SJSA1 (cell line): ENCODE data around the gene ABHD16A. TPM values are rescaled to one million over a fixed set of nuclear protein-coding genes. Genes with fewer than 3 reads are reported as not detected.

Experiments
- DNase-seq, 2 experiments: peaks; one replicate each; pipeline ENCODE4 v3.0.0-alpha.2; 2015 to 2020; ENCODE audit warnings: low spot score in 2 of 2, low read depth in 1 of 2
- H3K27ac ChIP-seq: fragments of 250-450 bp; sonication (Bioruptor Pico); 2 replicates; pipeline ENCODE4 v1.5.1; 2020; ENCODE audit warnings: mild to moderate bottlenecking, moderate library complexity
- H3K27me3 ChIP-seq: fragments of 250-450 bp; sonication (Bioruptor Pico); replicated peaks from 2 replicates; pipeline ENCODE4 v1.5.1; 2020; ENCODE audit warnings: mild to moderate bottlenecking, moderate library complexity
- H3K36me3 ChIP-seq: fragments of 250-450 bp; sonication (Bioruptor Pico); 2 replicates; pipeline ENCODE4 v1.5.1; 2020; ENCODE audit warnings: mild to moderate bottlenecking
- H3K4me1 ChIP-seq: fragments of 250-450 bp; sonication (Bioruptor Pico); replicated peaks from 2 replicates; pipeline ENCODE4 v1.6.1; 2021; ENCODE audit warnings: mild to moderate bottlenecking
- H3K4me3 ChIP-seq: fragments of 250-450 bp; sonication (Bioruptor Pico); 2 replicates; pipeline ENCODE4 v1.5.1; 2020; ENCODE audit warnings: mild to moderate bottlenecking
- H3K9me3 ChIP-seq: fragments of 250-450 bp; sonication (Bioruptor Pico); replicated peaks from 2 replicates; pipeline ENCODE4 v1.5.1; 2020; ENCODE audit warnings: mild to moderate bottlenecking
- total RNA-seq: library from RNA; depleted of rRNA; stranded (reverse); fragments of >200 nt; shearing (Covaris generic); gene quantifications from 2 replicates; pipeline ENCODE4 v1.2.3, GENCODE V29; 2014; rRNA removed

Gene ABHD16A
- 37.6 and 47.5 TPM in 2 replicates for total RNA-seq

GRCh38 chr6:31702819-31703716 is at the start of gene ABHD16A:
TSS of gene ABHD16A (minus strand) at chr6:31703324. CDS start at chr6:31703281, 43 bp downstream.
- H3K4me1 ChIP-seq, result peaks cover 21% of the 10 kb centered on the region
- H3K4me3 ChIP-seq, result peak within 1 kb of the TSS; percentile 65
- H3K27ac ChIP-seq, result peak within 1 kb of the TSS; percentile 84
- DNase-seq, result peak; percentile 95 to 99
- no peaks in the 10 kb centered on the region for H3K27me3 ChIP-seq
- H3K9me3 ChIP-seq, result no peaks in the 10 kb centered on the region
- peaks cover 14% of the 10 kb centered on the region for H3K36me3 ChIP-seq

- Histone ChIP-seq H3K27ac (peak overlapping the region; percentile 55), H3K4me3 (no peak overlapping the region), H3K36me3 (peaks cover 11% of the 10 kb centered on the region), H3K9me3 (no peaks in the 10 kb centered on the region), H3K4me1 (peaks cover 47% of the 10 kb centered on the region), H3K27me3 (no peaks in the 10 kb centered on the region)
- DNase-seq, result peak in 1 of 2 experiments; percentile 54
Measured at GRCh38 chr6:31752739-31753319, 49.7 kb upstream of the ABHD16A start.

- H3K27me3 ChIP-seq, result no peaks in the 10 kb centered on the region
- no peak overlapping the region for H3K4me3 ChIP-seq
- peak in 1 of 2 experiments; percentile 61 for DNase-seq
- H3K4me1 ChIP-seq, result peaks cover 63% of the 10 kb centered on the region
- H3K27ac ChIP-seq, result peak overlapping the region; percentile 52
- H3K36me3 ChIP-seq, result peaks cover 25% of the 10 kb centered on the region
- no peaks in the 10 kb centered on the region for H3K9me3 ChIP-seq
Measured at GRCh38 chr6:31750411-31751022, 47.4 kb upstream of the ABHD16A start.

GRCh38 chr6:31749301-31750036 is 46.3 kb upstream of the ABHD16A start:
- DNase-seq, result no peak
- H3K27ac ChIP-seq, result peak overlapping the region; percentile 52; the same call in 1 of the 2 replicates
- H3K4me3 ChIP-seq, result no peak overlapping the region
- H3K9me3 ChIP-seq, result no peaks in the 10 kb centered on the region
- peaks cover 63% of the 10 kb centered on the region for H3K4me1 ChIP-seq
- peaks cover 27% of the 10 kb centered on the region for H3K36me3 ChIP-seq
- H3K27me3 ChIP-seq, result no peaks in the 10 kb centered on the region

- H3K27ac ChIP-seq, result no peak overlapping the region
- H3K36me3 ChIP-seq, result peaks cover 51% of the 10 kb centered on the region
- no peak overlapping the region for H3K4me3 ChIP-seq
- no peaks in the 10 kb centered on the region for H3K27me3 ChIP-seq
- DNase-seq, result no peak
- H3K9me3 ChIP-seq, result no peaks in the 10 kb centered on the region
- peaks cover 37% of the 10 kb centered on the region for H3K4me1 ChIP-seq
Measured at GRCh38 chr6:31744422-31744821, 41.3 kb upstream of the ABHD16A start.

DNA sequence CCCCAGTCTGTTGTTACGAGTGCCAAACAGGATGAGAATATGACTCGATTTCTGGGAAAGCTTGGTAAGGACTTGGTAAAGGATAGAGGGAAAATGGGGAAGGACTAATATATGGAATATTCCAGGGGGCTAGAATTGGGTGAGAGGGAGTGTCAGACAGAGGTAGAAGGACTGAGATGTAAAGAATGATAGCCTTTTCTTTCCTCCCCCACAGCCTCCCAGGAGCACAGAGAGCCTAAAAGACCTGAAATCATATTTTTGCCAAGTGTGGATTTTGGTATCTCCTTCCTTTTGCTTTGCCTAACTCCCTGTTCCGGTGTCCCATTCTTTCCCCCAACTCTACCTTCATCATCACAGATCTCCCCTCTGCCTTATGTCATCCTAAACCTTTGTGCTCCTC is 39.8 kb upstream of the ABHD16A start:
- DNase-seq, result no peak
- Histone ChIP-seq H3K4me1 (peaks cover 39% of the 10 kb centered on the region), H3K27ac (no peak overlapping the region), H3K4me3 (no peak overlapping the region), H3K27me3 (no peaks in the 10 kb centered on the region), H3K9me3 (no peaks in the 10 kb centered on the region), H3K36me3 (peaks cover 47% of the 10 kb centered on the region)

DNA sequence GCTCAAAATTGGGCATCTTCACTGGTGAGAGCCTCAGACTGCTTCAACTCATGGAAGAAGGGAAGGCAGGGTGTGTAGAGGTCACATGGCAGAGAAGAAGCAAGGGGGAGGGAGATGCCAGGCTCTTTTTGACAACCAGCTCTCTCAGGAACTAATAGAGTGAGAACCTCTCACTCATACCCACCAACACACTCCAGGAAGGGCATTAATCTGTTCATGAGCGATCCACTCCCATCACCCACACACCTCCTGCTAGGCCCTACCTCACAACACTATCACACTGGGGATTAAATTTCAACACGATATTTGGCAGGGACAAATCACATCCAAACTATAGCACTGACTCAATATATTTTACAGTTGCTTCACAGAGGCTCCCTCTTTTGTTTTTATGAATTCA is 38.7 kb upstream of the ABHD16A start:
- H3K27me3 ChIP-seq, result no peaks in the 10 kb centered on the region
- peaks cover 39% of the 10 kb centered on the region for H3K4me1 ChIP-seq
- no peaks in the 10 kb centered on the region for H3K9me3 ChIP-seq
- H3K36me3 ChIP-seq, result peaks cover 39% of the 10 kb centered on the region
- H3K27ac ChIP-seq, result no peak overlapping the region
- no peak overlapping the region for H3K4me3 ChIP-seq
- DNase-seq, result no peak

DNA sequence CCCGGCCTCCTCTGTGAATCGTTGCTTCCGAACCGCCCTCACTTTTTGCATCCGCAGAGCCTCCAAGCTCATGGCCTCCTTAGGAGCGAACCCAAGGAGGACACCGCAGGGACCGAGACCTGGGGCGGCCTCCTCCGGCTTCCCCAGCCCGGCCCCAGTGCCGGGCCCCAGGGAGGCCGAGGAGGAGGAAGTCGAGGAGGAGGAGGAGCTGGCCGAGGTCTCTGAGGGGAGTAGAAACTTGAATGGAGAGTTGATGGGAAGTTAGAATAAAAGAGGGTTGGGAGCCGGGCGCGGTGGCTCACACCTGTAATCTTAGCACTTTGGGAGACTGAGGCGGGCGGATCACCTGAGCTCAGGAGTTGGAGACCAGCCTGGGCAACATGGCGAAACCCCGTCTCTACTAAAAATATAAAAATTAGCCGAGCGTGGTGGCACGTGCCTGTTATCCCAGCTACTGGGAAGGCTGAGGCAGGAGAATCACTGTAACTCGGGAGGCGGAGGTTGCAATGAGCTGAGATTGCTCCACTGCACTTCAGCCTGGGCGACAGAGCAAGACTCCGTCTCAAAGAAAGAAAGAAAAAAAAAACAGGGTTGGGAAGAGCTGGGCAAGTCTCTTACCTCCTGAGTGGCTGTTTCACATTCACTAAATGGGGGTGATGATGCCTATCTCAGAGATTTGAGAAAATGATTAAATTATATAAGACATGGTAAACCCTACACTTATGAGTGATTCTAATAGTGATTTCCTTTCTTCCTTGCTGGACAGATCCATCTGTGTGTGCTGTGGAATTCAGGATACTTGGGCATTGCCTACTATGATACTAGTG is 37.5 kb upstream of the ABHD16A start:
- Histone ChIP-seq H3K36me3 (peaks cover 37% of the 10 kb centered on the region), H3K27ac (peak overlapping the region; percentile 74), H3K4me3 (peak overlapping the region; percentile 57), H3K27me3 (no peaks in the 10 kb centered on the region), H3K9me3 (no peaks in the 10 kb centered on the region), H3K4me1 (peaks cover 36% of the 10 kb centered on the region)
- DNase-seq, result no peak

DNA sequence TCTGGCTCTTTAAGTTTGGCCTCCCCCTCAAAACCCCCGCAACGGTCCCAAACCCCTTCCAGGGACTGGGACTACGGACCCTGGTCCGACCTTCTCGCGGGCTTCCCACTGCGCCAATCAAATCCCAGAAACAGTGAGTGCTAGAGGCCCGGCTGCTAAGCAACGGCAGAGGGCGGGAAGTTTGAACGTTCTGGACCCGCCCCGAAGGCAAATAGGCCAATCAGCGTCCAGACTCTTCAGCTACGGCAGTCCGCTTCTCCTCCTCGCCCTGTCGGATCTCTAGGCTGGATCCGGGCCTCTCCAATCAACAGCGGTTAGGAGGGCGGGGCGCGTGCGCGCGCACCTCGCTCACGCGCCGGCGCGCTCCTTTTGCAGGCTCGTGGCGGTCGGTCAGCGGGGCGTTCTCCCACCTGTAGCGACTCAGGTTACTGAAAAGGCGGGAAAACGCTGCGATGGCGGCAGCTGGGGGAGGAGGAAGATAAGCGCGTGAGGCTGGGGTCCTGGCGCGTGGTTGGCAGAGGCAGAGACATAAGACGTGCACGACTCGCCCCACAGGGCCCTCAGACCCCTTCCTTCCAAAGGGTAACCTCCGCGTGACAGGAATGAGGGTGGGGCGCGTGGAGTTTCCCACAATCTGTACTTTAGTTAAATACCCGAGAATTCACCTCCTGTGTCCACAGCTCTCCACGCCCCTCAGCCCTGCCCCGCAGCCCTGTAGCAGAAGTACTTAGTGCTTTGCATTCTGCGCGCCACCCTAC is 36.7 kb upstream of the ABHD16A start, which contains the start of gene MSH5:
TSS of gene MSH5 (plus strand) at position 367 of the 758 bp plus-strand sequence. CDS start 462 bp downstream, outside the sequence.
- Histone ChIP-seq H3K36me3 (peaks cover 45% of the 10 kb centered on the region), H3K9me3 (no peaks in the 10 kb centered on the region), H3K27ac (peak within 1 kb of the TSS; percentile 94), H3K27me3 (no peaks in the 10 kb centered on the region), H3K4me1 (peaks cover 36% of the 10 kb centered on the region), H3K4me3 (peak within 1 kb of the TSS; percentile 57)
- DNase-seq, result peak; percentile 98 to 99

- peak; percentile 83 to 89 for DNase-seq
- Histone ChIP-seq H3K4me3 (no peak overlapping the region; the same call in 1 of the 2 replicates), H3K4me1 (peaks cover 48% of the 10 kb centered on the region), H3K27ac (peak overlapping the region; percentile 94), H3K36me3 (peaks cover 52% of the 10 kb centered on the region), H3K27me3 (no peaks in the 10 kb centered on the region), H3K9me3 (no peaks in the 10 kb centered on the region)
Measured at GRCh38 chr6:31737991-31738979, 35.2 kb upstream of the ABHD16A start.

GRCh38 chr6:31737315-31737990 is 34.3 kb upstream of the ABHD16A start:
- H3K4me3 ChIP-seq, result no peak overlapping the region
- DNase-seq, result no peak
- H3K36me3 ChIP-seq, result peaks cover 52% of the 10 kb centered on the region
- H3K9me3 ChIP-seq, result no peaks in the 10 kb centered on the region
- H3K27me3 ChIP-seq, result no peaks in the 10 kb centered on the region
- peaks cover 48% of the 10 kb centered on the region for H3K4me1 ChIP-seq
- H3K27ac ChIP-seq, result peak overlapping the region; percentile 94
